ENCODE measurements around the gene DTNBP1.

Gene DTNBP1

GRCh38 chr6:15574486-15574885 lies 88.3 kb downstream of the DTNBP1 start:
- in situ Hi-C loops (cut with HindIII; ENCODE audit: low pct_ligation_motif_present, low pct_unique_long_range_greater_than_20kb, low sequenced_read_pairs) = no loop called here

DNA sequence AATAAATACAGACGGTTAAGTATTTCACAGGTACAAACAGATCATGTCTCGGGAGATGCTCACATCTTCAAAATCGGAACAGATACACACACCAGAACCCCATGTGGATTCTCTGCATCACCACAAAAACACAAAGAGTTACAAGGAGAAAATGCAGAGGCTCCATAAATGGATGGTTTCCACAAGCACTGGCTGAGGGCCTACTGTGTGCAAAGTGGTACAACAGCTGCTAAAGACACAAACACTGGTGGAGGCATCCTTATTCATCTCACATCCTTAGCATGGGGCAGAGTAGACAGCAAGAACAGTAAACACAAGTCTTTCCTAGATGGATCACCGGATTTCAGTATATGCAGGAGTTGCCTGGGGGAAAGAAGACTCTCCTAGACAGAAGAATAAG lies 88.8 kb downstream of the DTNBP1 start:
- in situ Hi-C loops (cut with HindIII; ENCODE audit: low pct_ligation_motif_present, low pct_unique_long_range_greater_than_20kb, low sequenced_read_pairs) = no loop called here
- no peak for DNase-seq

More at GRCh38 chr6:15574486-15574885, 88.3 kb downstream of the DTNBP1 start:
- no peak for DNase-seq

- DNase-seq = no peak
- in situ Hi-C loops (cut with HindIII; ENCODE audit: low pct_ligation_motif_present, low pct_unique_long_range_greater_than_20kb, low sequenced_read_pairs) = no loop called here
These were observed 89.4 kb downstream of the DTNBP1 start for GRCh38 chr6:15573384-15573783.

- DNase-seq = no peak
- in situ Hi-C loops (cut with HindIII; ENCODE audit: low pct_ligation_motif_present, low pct_unique_long_range_greater_than_20kb, low sequenced_read_pairs) = no loop called here
These were observed 90.4 kb downstream of the DTNBP1 start for GRCh38 chr6:15572296-15573016.

DNA sequence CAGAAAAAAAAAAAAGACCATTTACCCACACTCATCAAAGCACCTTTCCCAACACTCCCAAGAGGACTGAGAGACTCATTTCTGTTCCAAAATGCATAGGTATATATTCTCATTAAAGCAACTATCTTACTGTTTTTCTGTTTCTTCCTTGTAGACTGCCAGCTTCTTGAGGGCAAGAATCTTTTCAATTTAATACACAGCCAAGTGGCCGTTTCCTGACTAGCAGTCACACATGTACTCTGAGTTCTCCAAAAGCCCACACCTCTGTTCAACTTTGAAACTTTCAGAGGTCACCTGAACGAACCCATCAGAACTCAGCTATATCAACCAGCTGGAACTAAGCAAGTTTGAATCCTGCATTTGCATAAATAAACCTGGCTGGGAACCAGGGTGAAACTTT lies 92.7 kb downstream of the DTNBP1 start:
- DNase-seq = no peak
- in situ Hi-C loops (cut with HindIII; ENCODE audit: low pct_ligation_motif_present, low pct_unique_long_range_greater_than_20kb, low sequenced_read_pairs) = no loop called here

DNA sequence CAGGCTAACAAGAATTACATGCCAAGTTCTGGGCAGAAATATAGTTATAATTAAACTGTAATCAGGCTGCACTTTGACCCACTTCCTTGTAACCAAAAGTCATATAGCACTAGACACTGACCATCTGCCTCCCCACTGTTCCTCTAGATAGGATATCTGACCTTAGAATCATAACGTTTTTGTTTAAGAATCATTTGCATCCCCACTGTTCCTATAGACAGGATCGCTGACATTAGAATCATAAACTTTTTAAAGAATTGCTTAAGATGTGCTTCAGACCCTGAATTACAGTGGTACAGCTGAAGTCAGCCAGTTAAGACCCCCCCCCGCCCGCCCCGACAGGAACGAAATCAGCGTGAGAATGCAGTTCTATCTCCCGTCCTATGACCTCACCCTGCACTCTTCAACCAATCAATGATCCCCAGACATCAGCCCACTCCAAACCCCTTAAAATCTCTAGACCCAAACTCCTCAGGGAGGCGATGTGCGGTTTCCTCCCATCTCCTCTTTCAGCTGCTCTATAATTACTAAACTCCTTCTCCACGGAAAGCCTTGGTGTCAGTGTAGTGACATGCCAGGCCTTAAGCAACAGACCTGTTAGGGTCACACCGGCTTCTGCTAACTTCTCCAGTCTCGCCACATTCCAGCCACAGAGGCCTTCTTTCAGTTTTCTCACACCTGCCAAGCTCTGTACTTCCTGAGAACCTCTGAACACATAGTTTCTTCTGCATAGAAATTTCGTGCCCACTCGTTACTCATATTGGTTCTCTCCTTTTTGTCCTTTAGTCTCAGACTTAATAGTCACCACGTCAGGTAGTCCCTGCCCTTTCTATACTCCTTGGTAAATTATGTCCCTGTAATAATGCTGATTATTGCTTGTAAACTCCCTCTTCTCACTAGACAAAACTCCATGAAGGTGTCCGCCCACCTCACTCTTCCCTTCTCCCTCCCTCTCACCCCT lies 93.5 kb downstream of the DTNBP1 start:
- in situ Hi-C loops (cut with HindIII; ENCODE audit: low pct_ligation_motif_present, low pct_unique_long_range_greater_than_20kb, low sequenced_read_pairs) = no loop called here
- DNase-seq = no peak

- no peak for DNase-seq
- in situ Hi-C loops (cut with HindIII; ENCODE audit: low pct_ligation_motif_present, low pct_unique_long_range_greater_than_20kb, low sequenced_read_pairs) = no loop called here
These were observed 99.9 kb downstream of the DTNBP1 start for GRCh38 chr6:15562977-15563376.

- in situ Hi-C loops (cut with HindIII; ENCODE audit: low pct_ligation_motif_present, low pct_unique_long_range_greater_than_20kb, low sequenced_read_pairs) = no loop called here
- no peak for DNase-seq
These were observed 101.2 kb downstream of the DTNBP1 start for GRCh38 chr6:15561447-15562199.

- in situ Hi-C loops (cut with HindIII; ENCODE audit: low pct_ligation_motif_present, low pct_unique_long_range_greater_than_20kb, low sequenced_read_pairs) = no loop called here
- DNase-seq = no peak
These were observed 102.1 kb downstream of the DTNBP1 start for GRCh38 chr6:15560713-15561112.

DNA sequence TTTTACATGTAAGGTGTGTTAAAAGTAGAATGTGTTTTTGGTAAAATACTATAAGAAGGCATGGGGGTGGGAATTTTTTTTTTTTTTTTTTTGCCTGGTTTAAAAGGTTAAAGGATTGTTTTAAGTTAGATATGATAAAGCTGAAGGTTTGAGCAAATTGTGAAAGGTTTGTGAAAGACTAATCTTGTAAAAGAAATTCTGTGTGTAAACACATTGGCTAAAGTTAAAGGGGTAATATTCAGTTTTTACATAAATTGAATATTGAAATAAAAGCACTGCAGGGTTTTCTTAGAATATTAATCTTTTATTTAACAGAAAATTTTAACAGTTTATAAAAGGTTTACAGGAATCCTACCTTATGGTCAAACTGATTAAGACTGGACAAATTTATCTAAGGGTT lies 105.7 kb downstream of the DTNBP1 start:
- no peak for DNase-seq
- in situ Hi-C loops (cut with HindIII; ENCODE audit: low pct_ligation_motif_present, low pct_unique_long_range_greater_than_20kb, low sequenced_read_pairs) = no loop called here

DNA sequence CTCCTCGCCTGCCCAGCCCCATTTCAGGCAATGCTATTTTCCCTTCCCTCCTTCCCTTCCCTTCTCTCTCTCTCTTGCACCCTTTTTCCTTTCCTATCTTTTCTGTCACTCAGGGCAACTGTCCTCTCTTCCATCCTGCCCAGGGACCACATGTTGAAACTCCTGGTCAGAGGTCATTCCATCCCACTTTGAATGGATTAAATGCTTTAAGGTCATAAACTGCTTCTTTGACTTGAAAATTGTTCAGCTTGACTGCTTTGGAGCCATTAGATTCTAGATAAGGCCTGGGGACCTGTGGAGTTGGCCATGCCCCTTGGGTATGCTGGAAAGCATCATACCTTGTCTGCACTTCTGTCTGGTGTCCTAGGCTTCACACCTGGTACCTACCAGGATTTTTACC lies 106.1 kb downstream of the DTNBP1 start:
- in situ Hi-C loops (cut with HindIII; ENCODE audit: low pct_ligation_motif_present, low pct_unique_long_range_greater_than_20kb, low sequenced_read_pairs) = no loop called here
- no peak for DNase-seq

DNA sequence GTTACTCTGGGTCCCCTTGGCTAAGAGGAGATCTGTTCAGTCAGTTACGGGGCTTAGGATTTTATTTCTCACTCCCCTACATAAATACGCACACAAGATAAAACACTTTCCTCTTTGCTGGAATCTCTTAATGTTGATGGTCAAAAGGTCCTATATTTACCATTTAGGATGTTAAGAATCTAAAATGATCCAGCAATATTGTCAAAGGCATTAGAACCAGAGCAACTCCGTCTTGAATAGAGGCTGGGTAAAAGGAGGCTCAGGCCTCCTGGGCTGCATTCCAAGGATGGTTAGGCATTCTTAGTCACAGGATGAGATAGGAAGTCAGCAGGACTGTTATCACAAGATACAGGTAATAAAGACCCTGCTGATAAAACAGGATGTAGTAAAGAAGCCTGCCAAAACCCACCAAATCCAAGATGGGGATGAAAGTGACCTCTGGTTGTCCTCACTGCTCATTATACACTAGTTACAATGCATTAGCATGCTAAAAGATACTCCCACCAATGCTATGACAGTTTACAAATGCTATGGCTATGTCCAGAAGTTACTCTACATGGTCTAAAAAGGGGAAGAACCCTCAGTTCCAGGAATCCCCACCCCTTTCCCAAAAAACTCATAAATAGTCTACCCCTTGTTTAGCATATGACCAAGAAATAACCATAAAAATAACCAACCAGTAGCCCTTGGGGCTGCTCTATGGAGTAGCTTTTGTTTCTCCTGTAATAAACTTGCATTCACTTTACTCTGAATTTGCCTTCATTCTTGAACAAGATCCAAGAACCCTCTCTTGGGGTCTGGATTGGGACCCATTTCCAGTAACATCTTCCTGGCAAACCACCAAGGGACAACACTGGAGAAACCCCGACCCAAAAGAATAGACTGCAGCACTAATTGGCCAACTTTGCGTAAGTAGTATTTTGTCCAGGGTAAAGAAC lies 107.5 kb downstream of the DTNBP1 start:
- in situ Hi-C loops (cut with HindIII; ENCODE audit: low pct_ligation_motif_present, low pct_unique_long_range_greater_than_20kb, low sequenced_read_pairs) = no loop called here
- DNase-seq = no peak

GRCh38 chr6:15554728-15555100 lies 108.1 kb downstream of the DTNBP1 start:
- in situ Hi-C loops (cut with HindIII; ENCODE audit: low pct_ligation_motif_present, low pct_unique_long_range_greater_than_20kb, low sequenced_read_pairs) = no loop called here
- DNase-seq = no peak

DNA sequence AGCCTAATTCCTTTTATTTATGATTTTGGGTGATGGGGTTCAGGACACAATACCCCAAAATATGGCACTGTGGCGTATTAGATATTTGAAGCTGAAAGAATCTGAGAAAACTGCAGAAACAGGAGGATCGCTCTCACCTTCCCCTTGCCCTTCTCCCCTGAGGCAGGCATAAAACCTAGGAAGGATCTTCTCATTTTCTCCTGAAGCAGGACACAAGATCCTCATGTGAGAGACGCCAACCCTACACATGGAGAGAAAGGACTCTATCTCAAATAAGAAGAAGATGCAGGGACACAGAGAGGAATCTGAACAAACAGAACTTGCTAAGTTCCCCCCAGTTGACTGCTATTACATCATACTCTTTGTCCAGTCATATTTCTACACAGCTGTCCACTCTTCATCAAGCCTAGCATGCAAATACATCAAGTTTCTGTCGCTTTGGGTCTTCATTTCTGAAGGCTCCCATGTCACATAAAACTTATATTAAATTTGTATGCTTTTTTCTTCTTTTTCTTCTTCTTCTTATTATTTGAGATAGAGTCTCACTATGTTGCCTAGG lies 109.0 kb downstream of the DTNBP1 start:
- in situ Hi-C loops (cut with HindIII; ENCODE audit: low pct_ligation_motif_present, low pct_unique_long_range_greater_than_20kb, low sequenced_read_pairs) = no loop called here
- no peak for DNase-seq

DNA sequence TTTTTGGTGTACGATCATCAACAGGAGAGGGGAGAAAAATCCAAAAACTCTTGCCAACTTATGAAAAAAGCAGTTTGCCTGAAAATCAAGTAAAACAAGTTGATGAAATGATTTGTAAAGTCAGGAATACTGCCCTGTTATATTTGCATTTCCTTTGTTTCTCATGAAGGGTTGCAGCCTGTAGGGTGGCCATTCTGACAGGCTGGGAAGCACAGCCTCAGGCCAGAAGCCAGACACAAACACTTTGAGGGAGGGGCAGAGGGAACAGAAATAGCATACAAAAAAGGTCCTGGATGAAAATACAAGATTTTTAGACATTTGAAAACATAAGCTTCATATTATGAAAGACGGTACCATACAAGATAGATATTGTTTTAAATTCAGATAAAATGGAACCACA lies 109.8 kb downstream of the DTNBP1 start:
- no peak for DNase-seq
- in situ Hi-C loops (cut with HindIII; ENCODE audit: low pct_ligation_motif_present, low pct_unique_long_range_greater_than_20kb, low sequenced_read_pairs) = no loop called here

GRCh38 chr6:15551798-15552197 lies 111.0 kb downstream of the DTNBP1 start:
- in situ Hi-C loops (cut with HindIII; ENCODE audit: low pct_ligation_motif_present, low pct_unique_long_range_greater_than_20kb, low sequenced_read_pairs) = no loop called here
- no peak for DNase-seq

- in situ Hi-C loops (cut with HindIII; ENCODE audit: low pct_ligation_motif_present, low pct_unique_long_range_greater_than_20kb, low sequenced_read_pairs) = no loop called here
- DNase-seq = no peak
These were observed 111.6 kb downstream of the DTNBP1 start for GRCh38 chr6:15551262-15551661.
